Measurements from ENCODE around the gene C1orf226.

C1orf226 gene

DNA sequence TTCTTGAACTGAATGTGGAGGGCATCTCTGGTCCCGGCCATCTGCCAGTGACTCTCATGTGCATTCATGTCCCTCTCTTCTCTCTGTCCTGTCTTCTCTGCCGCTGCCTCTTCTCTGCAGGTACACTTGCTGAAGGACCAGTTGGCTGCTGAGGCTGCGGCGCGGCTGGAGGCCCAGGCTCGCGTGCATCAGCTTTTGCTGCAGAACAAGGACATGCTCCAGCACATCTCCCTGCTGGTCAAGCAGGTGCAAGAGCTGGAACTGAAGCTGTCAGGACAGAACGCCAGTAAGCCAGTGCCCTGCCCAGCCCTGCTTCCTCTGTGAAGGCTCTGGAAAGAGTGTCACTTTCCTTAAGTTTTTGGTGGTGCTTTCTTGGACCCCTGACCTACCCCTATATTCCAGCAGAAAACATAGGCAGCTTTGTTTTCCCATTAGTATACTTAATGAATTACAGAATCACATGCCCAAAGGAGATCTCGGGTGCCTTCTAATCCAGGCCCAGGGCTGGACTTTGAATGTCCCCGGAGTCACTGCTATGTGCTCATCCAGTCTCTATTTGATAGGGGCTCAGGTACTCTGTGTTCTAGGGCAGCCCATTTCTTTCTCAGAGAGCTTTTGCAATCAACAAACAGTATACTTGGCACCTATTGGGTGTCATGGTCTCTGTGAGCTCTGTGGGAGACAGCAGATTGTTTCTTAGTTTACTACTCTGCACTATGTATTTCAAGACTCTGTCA is 16.1 kb upstream of the C1orf226 start:
- no peak for DNase-seq (ENCODE audit: low spot score)

DNA sequence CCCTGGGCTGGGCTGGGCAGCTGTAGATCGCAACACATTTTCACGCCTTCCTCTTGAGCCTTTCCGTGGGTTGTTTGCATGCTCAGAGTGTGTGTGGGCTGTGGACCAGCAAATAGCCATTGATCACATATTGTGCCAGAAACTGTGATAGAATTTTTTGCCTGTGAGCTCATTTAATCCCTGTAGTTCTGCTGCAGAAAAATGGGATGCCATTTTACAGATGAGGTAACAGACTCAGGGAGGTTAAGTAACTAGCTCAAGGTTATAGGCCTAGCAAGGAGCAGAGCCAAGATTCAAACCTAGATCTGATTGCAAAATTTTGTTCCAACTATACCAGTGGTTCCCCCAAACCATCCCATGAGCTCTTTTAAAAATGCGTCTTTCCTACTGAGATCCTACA is 15.4 kb upstream of the C1orf226 start:
- no peak for DNase-seq (ENCODE audit: low spot score)

DNA sequence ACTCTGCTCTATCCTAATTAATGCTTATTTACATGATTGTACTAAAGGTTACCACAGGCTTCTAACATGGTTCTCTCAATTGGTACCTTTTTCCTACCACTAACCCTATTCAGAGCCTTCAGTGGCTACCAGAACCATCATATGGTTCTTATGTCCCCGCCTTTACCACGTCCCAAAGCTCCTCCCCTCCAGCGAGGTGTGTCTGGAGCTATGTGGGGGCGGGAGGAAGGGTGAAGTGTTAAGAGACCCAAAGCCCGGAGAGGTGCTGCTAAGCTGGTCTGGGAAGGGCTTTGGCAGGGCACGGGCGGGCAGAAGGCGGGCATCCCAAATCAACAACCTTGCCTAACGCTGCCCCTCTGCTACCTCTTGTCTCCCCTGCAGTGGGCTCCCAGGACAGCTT is 14.9 kb upstream of the C1orf226 start:
- no peak for DNase-seq (ENCODE audit: low spot score)

DNA sequence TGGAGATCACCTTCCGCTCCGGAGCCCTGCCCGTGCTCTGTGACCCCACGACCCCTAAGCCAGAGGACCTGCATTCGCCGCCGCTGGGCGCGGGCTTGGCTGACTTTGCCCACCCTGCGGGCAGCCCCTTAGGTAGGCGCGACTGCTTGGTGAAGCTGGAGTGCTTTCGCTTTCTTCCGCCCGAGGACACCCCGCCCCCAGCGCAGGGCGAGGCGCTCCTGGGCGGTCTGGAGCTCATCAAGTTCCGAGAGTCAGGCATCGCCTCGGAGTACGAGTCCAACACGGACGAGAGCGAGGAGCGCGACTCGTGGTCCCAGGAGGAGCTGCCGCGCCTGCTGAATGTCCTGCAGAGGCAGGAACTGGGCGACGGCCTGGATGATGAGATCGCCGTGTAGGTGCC is 14.5 kb upstream of the C1orf226 start:
- no peak for DNase-seq (ENCODE audit: low spot score)

DNA sequence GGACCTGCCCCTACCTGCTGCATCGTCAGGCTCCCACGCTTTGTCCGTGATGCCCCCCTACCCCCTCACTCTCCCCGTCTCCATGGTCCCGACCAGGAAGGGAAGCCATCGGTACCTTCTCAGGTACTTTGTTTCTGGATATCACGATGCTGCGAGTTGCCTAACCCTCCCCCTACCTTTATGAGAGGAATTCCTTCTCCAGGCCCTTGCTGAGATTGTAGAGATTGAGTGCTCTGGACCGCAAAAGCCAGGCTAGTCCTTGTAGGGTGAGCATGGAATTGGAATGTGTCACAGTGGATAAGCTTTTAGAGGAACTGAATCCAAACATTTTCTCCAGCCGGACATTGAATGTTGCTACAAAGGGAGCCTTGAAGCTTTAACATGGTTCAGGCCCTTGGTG is 13.8 kb upstream of the C1orf226 start:
- no peak for DNase-seq (ENCODE audit: low spot score)

GRCh38 chr1:162368451-162368850 is 13.1 kb upstream of the C1orf226 start:
- DNase-seq (ENCODE audit: low spot score) = no peak

GRCh38 chr1:162369571-162369970 is 12.0 kb upstream of the C1orf226 start:
- no peak for DNase-seq (ENCODE audit: low spot score)

- no peak for DNase-seq (ENCODE audit: low spot score)
Measured at GRCh38 chr1:162370161-162370560, 11.4 kb upstream of the C1orf226 start.

DNA sequence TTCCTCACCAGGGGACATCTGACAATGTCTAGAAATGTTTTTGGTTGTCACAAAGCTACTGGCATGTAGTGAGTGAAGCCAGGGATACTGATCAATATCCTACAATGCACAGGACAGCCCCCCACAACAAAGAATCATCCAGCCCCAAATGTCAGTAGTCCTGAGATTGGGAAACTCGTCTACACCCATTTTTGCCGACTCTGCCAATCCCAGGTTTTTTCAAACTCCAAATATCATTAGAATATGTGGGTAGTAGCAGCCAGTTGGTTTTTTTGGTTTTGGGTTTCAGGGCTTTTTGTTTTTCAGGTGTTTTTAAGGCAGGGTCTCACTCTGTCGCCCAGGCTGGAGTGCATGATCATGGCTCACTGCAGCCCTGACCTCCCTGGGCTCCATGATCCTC is 10.8 kb upstream of the C1orf226 start:
- no peak for DNase-seq (ENCODE audit: low spot score)

DNA sequence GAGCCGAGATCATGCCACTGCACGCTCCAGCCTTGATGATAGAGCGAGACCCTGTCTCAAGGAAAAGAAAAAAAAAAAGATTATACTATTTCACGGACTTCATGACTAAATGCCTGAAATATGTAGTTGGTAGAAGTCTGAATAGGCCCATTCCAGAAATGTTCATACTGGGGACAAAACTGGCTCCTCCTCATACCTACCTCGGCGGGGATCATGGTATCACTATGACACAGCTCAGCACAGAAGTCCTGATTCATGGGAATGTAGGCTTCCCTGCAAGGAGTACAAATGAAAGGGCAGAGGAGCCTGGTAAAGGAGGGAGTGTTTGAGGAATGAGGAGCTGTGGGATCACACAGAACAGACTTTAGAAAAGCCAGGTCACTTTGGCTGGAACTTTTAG is 9.9 kb upstream of the C1orf226 start:
- DNase-seq (ENCODE audit: low spot score) = no peak

- DNase-seq (ENCODE audit: low spot score) = no peak
Measured at GRCh38 chr1:162372159-162373071, 9.1 kb upstream of the C1orf226 start.

DNA sequence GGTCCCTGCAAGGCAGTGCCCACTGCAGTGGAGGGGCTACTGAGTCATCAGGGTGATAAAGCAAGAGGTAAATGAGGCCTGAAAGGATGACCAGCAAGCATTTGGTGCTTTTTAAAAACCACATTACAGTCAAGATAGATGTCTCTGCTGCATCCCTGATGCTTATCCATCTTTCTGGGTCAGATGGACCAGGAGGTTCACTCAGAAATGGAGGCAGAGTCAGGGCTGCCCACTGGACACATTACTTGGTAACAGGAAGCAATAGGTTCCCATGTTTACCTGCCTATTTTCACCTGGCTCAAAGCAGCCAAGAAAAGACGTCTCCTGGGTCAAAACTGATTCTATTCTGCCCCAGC is 8.5 kb upstream of the C1orf226 start:
- DNase-seq (ENCODE audit: low spot score) = no peak

DNA sequence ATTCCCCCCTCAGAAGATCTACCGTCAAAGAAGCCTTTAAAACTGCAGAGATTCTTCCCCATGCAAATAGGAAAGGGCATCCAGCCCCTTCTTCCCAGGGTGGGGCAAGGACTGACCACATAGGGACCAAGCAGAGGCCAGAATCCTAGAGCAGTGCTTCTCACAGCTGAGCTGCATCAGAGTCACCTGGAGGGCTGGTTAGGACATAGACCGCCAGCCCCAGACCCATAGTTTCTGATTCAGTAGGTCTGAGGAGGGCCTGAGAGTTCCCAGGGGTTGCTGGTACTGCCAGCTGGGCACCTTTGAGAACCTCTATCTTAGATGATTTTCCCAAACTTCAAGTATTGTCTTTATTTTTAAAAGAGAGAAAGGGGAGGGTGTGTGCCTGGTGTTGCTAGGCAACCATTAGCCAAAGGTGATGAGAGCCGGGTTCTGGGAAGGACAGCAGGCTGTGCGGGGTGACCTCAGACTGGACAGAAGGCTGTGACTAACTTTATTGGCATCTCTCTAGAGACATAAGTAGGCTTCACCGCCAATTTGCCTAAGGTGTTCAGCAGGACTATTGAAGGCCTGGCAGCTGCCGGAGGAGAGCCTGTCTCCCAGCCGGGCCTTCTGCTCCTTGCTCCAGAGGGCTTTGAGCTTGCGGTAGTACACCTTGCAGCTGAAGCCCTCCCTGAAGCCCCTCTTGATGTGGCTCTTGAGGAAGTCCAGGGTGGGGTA is 7.8 kb upstream of the C1orf226 start:
- no peak for DNase-seq (ENCODE audit: low spot score)

GRCh38 chr1:162374406-162374805 is 7.1 kb upstream of the C1orf226 start:
- no peak for DNase-seq (ENCODE audit: low spot score)

- DNase-seq (ENCODE audit: low spot score) = no peak
Measured at GRCh38 chr1:162375463-162375862, 6.1 kb upstream of the C1orf226 start.

- DNase-seq (ENCODE audit: low spot score) = no peak
Measured at GRCh38 chr1:162376691-162377090, 4.8 kb upstream of the C1orf226 start, which contains the start of gene SPATA46. SPATA46 (minus strand) TSS chr1:162376854; CDS start chr1:162376790, 64 bp downstream.

DNA sequence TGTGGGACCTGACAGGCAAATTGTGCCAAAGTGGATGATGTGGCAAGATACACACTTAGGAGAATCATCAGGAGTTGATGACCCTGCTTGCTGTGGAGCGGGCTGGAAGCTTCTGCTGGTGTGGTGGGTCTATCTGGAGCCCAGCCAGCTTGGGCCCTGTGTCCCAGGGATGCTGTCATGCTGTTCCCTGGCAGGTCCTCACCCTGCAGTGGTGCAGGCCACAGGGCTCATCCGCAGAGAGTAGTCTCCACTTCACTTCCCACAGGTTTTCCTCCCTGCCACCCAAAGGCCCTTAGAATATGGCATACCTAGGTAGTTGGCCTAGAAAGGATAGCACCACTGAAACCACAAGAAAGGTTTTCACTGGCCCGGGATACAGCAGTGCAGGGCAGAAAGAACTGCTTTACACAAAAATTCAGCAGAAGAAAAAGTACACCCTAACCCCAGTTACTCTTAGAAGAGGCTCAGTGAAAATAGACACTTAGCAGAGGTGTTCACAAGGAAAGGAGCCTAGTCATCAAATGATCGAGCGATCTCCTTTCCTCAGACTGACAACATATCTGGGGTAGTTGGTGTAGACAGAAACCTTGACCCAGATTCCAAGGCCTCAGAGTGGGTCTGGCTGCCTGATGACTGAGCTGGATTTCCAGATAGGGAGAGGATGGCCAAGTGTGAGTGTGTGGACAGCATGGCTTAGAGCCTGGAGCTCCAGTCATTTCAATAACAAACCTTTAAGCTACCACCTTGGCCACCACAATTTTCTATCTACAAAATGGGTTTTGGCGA is 1.3 kb upstream of the C1orf226 start:
- no peak for DNase-seq (ENCODE audit: low spot score)

DNA sequence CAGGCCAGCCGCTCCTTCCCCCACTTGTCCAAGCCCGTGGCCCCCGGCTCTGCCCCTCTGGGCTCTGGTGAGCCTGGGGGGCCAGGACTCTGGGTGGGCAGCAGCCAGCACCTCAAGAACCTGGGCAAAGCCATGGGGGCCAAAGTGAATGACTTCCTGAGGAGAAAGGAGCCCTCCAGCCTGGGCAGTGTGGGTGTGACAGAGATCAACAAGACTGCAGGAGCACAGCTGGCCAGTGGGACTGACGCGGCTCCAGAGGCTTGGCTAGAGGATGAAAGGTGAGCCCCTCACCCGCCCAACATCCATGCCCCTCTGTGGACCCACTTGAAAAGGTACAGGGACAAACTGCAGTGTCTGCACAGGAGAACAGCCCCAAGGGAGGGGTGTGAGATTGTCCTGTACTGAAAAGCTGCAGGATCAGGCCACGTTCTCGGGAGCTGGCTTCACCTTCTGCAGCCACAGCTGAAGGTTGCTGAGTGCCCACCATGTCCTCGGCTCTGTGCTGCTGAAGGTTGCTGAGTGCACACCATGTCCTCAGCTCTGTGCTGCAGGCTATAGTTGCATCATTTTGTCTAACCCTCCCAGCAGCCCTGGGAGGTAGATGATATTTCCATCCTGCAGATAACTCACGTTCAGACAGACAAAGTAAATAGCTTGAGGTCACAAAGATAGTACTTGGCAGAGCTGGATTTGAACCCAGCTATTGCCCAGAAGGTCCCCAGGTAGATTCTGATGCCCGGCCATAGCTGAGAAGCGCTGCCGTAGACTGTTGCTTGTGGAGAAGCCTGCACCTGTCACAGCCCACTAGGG is 618 bp downstream of the C1orf226 start:
- no peak for DNase-seq (ENCODE audit: low spot score)

- DNase-seq (ENCODE audit: low spot score) = no peak
Measured at GRCh38 chr1:162383091-162383490, 1.6 kb downstream of the C1orf226 start.

DNA sequence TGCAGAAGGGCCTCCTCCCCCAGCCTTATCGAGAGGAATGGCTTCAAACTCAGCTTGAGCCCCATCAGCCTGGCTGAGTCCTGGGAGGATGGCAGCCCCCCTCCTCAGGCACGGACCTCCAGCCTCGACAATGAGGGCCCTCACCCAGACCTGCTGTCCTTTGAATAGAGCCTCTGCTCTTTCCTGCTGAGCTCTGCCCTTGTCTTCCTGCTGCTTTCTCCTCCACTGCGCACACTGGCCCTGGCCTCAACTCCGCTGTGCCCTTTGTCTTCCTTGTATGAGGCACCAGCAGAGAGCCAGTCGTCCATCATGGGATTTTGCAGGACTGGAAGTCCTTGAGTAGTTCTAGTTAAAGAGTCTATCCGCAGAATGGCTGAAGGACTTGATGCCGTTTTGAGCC is 2.0 kb downstream of the C1orf226 start:
- no peak for DNase-seq (ENCODE audit: low spot score)

- DNase-seq (ENCODE audit: low spot score) = no peak
Measured at GRCh38 chr1:162384116-162384515, 2.6 kb downstream of the C1orf226 start.
